ENCODE measurements around the gene UGT1A4. TPM values are rescaled to one million over a fixed set of nuclear protein-coding genes. Genes with fewer than 3 reads are reported as not detected.

UGT1A4 gene
- total and polyA plus RNA-seq, 10 of the 15 experiments (the other 5 are each of a cell fraction or from before 2014, with no cell fraction given): not detected

DNA sequence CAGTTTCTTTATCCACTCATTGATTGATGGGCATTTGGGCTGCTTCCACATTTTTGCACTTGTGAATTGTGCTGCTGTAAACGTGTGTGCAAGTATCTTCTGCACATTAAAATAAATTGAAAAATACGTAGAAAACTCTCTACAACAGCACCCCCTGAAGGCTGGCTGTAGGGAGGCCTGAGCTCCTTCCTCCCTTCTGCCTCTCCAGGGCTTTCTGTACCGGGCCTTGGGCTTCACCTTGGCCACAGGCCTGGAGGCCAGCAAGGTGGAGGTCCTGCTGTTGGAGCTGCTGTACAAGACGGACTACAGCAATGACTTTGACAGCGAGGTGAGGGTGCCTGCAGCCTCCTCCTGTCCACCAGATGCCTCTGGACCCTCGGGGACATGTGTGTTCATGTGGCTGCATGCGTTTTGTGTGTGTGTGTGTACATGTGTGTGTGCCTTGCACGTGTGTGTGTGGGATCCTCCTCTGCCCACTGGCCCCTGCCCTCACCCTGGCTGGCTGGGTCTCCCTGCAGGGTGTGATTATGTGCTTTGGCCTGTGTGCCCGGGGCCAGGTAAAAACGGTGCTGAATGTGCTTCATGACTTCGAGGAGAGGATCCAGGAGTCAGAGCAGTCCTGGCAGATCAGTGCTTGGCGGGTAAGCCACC, 88.8 kb downstream of the UGT1A4 start:
- DNase-seq (ENCODE audit: low read depth, low spot score): no peak
- Histone ChIP-seq H3K27me3 (replicated peaks in 1 of 2; ENCODE audit: control insufficient read depth in 2 of 2, insufficient read depth in 2 of 2, low read length in 1 of 2) (no peaks in the 10 kb centered on the region; a peak in 2 of 4 replicates), H3K36me3 (ENCODE audit: control insufficient read depth in 2 of 2, insufficient read depth in 2 of 2, low read length in 1 of 2) (no peaks in the 10 kb centered on the region), H3K4me3 (no peak overlapping the region), H3K27ac (ENCODE audit: control insufficient read depth, insufficient read depth) (no peak overlapping the region), H3K4me1 (ENCODE audit: control insufficient read depth, insufficient read depth, low read length) (no peaks in the 10 kb centered on the region), H2AFZ (ENCODE audit: control insufficient read depth, low read depth, low read length) (no peak overlapping the region), H3K4me2 (ENCODE audit: control insufficient read depth, insufficient read depth) (no peak overlapping the region), H3K79me2 (ENCODE audit: control insufficient read depth, insufficient read depth, low read length) (no peaks in the 10 kb centered on the region), H3K9ac (ENCODE audit: control insufficient read depth, insufficient read depth, low read length) (no peak overlapping the region), H4K20me1 (ENCODE audit: control insufficient read depth, insufficient read depth) (no peaks in the 10 kb centered on the region), H3K9me3 (replicated peaks; ENCODE audit: control insufficient read depth, insufficient read depth, low read length) (no peaks in the 10 kb centered on the region)
- 10% methylated on average over 12 of the region's 12 CpGs for WGBS (ENCODE audit: insufficient coverage, insufficient replicate concordance, low lambda C conversion rate, missing lambda C conversion rate)
- intact Hi-C loops (cut with micrococcal nuclease; ENCODE audit: unreplicated experiment) (no loop called here), in situ Hi-C loops (cut with MboI) (no loop called here)
- ChIA-PET SMC1A (ENCODE audit: uncharacterized antibody, unreplicated experiment) (no interaction called here), RAD21 (ENCODE audit: unreplicated experiment) (no interaction called here), CTCF (no interaction called here), POLR2A (no interaction called here)
- no peak for FAIRE-seq
- no peak for TF ChIP-seq CREM (IDR thresholded peaks at IDR 0.05; ENCODE audit: low read depth)
- no peak for TF ChIP-seq BCLAF1 (IDR thresholded peaks at IDR 0.05)
- no peak for ATAC-seq
- no TSS peak for BruUV-seq (replicated peaks)

All from GM12878 (cell line).